ENCODE measurements around the gene ADAM12. TPM values are rescaled to one million over a fixed set of nuclear protein-coding genes. Genes with fewer than 3 reads are reported as not detected.

ADAM12 gene
- polyA plus RNA-seq, 3 donors: 0.05 TPM; not detected in 2

GRCh38 chr10:126252884-126253610 is 135.2 kb downstream of the ADAM12 start:
- peaks cover 0 to 4% (median 2%) of the 10 kb centered on the region in 3 donors for H3K27me3 Mint-ChIP-seq (ENCODE audit: low read depth in 3 of 3)
- H3K4me3 Mint-ChIP-seq: no peak overlapping the region
- H3K27me3 ChIP-seq (ENCODE audit: control insufficient read depth in 2 of 2, insufficient read depth in 2 of 2, low read length in 2 of 2): no peaks in the 10 kb centered on the region
- H4K20me1 ChIP-seq (ENCODE audit: insufficient read depth, low read length): no peaks in the 10 kb centered on the region
- H3K36me3 Mint-ChIP-seq: no peaks in the 10 kb centered on the region
- intact Hi-C loops (cut with micrococcal nuclease): no loop called here
- no peaks in the 10 kb centered on the region for H3K9me3 ChIP-seq (replicated peaks in 1 of 2; ENCODE audit: control insufficient read depth in 1 of 2, insufficient read depth in 1 of 2, low read length in 2 of 2)
- peaks cover 6% of the 10 kb centered on the region for H3K4me1 Mint-ChIP-seq
- H3K79me2 ChIP-seq (ENCODE audit: insufficient read depth, low read length): no peaks in the 10 kb centered on the region
- no peak overlapping the region for H3K9ac ChIP-seq (ENCODE audit: insufficient read depth, low read length, poor library complexity, severe bottlenecking)
- 72% methylated on average over 8 of the region's 9 CpGs for WGBS (ENCODE audit: insufficient coverage)
- H3K27ac Mint-ChIP-seq: no peak overlapping the region
- H3K4me3 ChIP-seq (replicated peaks in 1 of 3; ENCODE audit: low read depth in 2 of 3, low read length in 3 of 3): no peak overlapping the region
- peaks cover 0 to 4% of the 10 kb centered on the region in 2 donors for H3K4me1 ChIP-seq (ENCODE audit: control insufficient read depth in 1 of 2, insufficient read depth in 2 of 2, low read length in 2 of 2)
- no peak for TF ChIP-seq CTCF (IDR thresholded peaks at IDR 0.05)
- DNase-seq: no peak
- H2AFZ ChIP-seq (ENCODE audit: insufficient read depth, low read depth, low read length, poor library complexity, severe bottlenecking): no peak overlapping the region
- H3K4me2 ChIP-seq (replicated peaks; ENCODE audit: extremely low read depth, low read length, poor library complexity, severe bottlenecking): no peak overlapping the region
- peaks cover 2 to 9% (median 7%) of the 10 kb centered on the region in 7 donors for H3K9me3 Mint-ChIP-seq
- H3K27ac ChIP-seq (ENCODE audit: low read depth in 1 of 2, low read length in 2 of 2): no peak overlapping the region
- no peaks in the 10 kb centered on the region for H3K36me3 ChIP-seq (replicated peaks in 1 of 2; ENCODE audit: control insufficient read depth in 1 of 2, insufficient read depth in 2 of 2, low read length in 2 of 2)

GRCh38 chr10:126251778-126252407 is 136.4 kb downstream of the ADAM12 start:
- H3K4me1 ChIP-seq (ENCODE audit: control insufficient read depth in 1 of 2, insufficient read depth in 2 of 2, low read length in 2 of 2): peaks cover 0 to 4% of the 10 kb centered on the region in 2 donors
- H3K79me2 ChIP-seq (ENCODE audit: insufficient read depth, low read length): no peaks in the 10 kb centered on the region
- H3K4me1 Mint-ChIP-seq: peaks cover 6% of the 10 kb centered on the region
- no peaks in the 10 kb centered on the region for H4K20me1 ChIP-seq (ENCODE audit: insufficient read depth, low read length)
- H3K9me3 Mint-ChIP-seq: peaks cover 2 to 9% (median 7%) of the 10 kb centered on the region in 7 donors
- no peak overlapping the region for H3K27ac Mint-ChIP-seq
- H3K4me3 ChIP-seq (replicated peaks in 1 of 3; ENCODE audit: low read depth in 2 of 3, low read length in 3 of 3): no peak overlapping the region
- no peaks in the 10 kb centered on the region for H3K9me3 ChIP-seq (replicated peaks in 1 of 2; ENCODE audit: control insufficient read depth in 1 of 2, insufficient read depth in 1 of 2, low read length in 2 of 2)
- no peak overlapping the region for H3K27ac ChIP-seq (ENCODE audit: low read depth in 1 of 2, low read length in 2 of 2)
- intact Hi-C loops (cut with micrococcal nuclease): no loop called here
- no peak overlapping the region for H3K9ac ChIP-seq (ENCODE audit: insufficient read depth, low read length, poor library complexity, severe bottlenecking)
- no peak overlapping the region for H3K4me2 ChIP-seq (replicated peaks; ENCODE audit: extremely low read depth, low read length, poor library complexity, severe bottlenecking)
- H3K27me3 ChIP-seq (ENCODE audit: control insufficient read depth in 2 of 2, insufficient read depth in 2 of 2, low read length in 2 of 2): no peaks in the 10 kb centered on the region
- no peak overlapping the region for H2AFZ ChIP-seq (ENCODE audit: insufficient read depth, low read depth, low read length, poor library complexity, severe bottlenecking)
- 100% methylated on average over 1 of the region's 1 CpG for WGBS (ENCODE audit: insufficient coverage)
- no peak overlapping the region for H3K4me3 Mint-ChIP-seq
- TF ChIP-seq CTCF (IDR thresholded peaks at IDR 0.05): no peak
- H3K27me3 Mint-ChIP-seq (ENCODE audit: low read depth in 3 of 3): peaks cover 0 to 2% (median 2%) of the 10 kb centered on the region in 3 donors
- H3K36me3 ChIP-seq (replicated peaks in 1 of 2; ENCODE audit: control insufficient read depth in 1 of 2, insufficient read depth in 2 of 2, low read length in 2 of 2): no peaks in the 10 kb centered on the region
- DNase-seq: no peak
- H3K36me3 Mint-ChIP-seq: no peaks in the 10 kb centered on the region
